GM12878 (cell line): Measurements from ENCODE around the gene PRM1. TPM values are rescaled to one million over a fixed set of nuclear protein-coding genes. Genes with fewer than 3 reads are reported as not detected.

Experiments used
- BACH1 ChIP-seq: fragments of 450-650 bp; IDR thresholded peaks from 2 replicates; pipeline ENCODE4 v1.6.1; 2017; ENCODE audit warnings: mild to moderate bottlenecking, borderline replicate concordance
- BMI1 ChIP-seq: fragments of 450-650 bp; IDR thresholded peaks from 2 replicates; pipeline ENCODE4 v1.6.1; 2016; ENCODE audit warnings: mild to moderate bottlenecking, moderate library complexity, borderline replicate concordance
- DPF2 ChIP-seq: fragments of 450-650 bp; IDR thresholded peaks from 2 replicates; pipeline ENCODE4 v1.6.1; 2017; ENCODE audit warnings: mild to moderate bottlenecking
- FOXK2 ChIP-seq: fragments of 450-650 bp; IDR thresholded peaks from 2 replicates; pipeline ENCODE4 v1.6.1; 2017; ENCODE audit warnings: mild to moderate bottlenecking, moderate library complexity
- GATAD2B ChIP-seq: fragments of 450-650 bp; conservative IDR thresholded peaks from 2 replicates; pipeline ENCODE4 v1.6.1; 2017; ENCODE audit warnings: low read depth, mild to moderate bottlenecking, moderate library complexity
- MEF2A ChIP-seq: IDR thresholded peaks from 2 replicates; pipeline ENCODE4 v1.6.1; 2011; ENCODE audit warnings: low read depth, mild to moderate bottlenecking, low read length, moderate library complexity; ENCODE audit not compliant: insufficient read depth
- MTA2 ChIP-seq: fragments of 450-650 bp; IDR thresholded peaks from 2 replicates; pipeline ENCODE4 v1.6.1; 2016; ENCODE audit warnings: low read depth, mild to moderate bottlenecking, moderate library complexity
- NBN ChIP-seq: fragments of 450-650 bp; IDR thresholded peaks from 2 replicates; pipeline ENCODE4 v1.6.1; 2016
- NFXL1 ChIP-seq: fragments of 450-650 bp; IDR thresholded peaks from 2 replicates; pipeline ENCODE4 v1.6.1; 2017; ENCODE audit warnings: antibody characterized with exemption, mild to moderate bottlenecking, borderline replicate concordance
- NFYA ChIP-seq: IDR thresholded peaks from 2 replicates; pipeline ENCODE4 v1.6.1; 2011; ENCODE audit warnings: low read depth, mild to moderate bottlenecking, low read length, improper control_type of control experiment, borderline replicate concordance
- POU2F2 ChIP-seq: IDR thresholded peaks from 3 replicates; pipeline ENCODE4 v1.6.1; 2011; ENCODE audit warnings: low read depth, mild to moderate bottlenecking, low read length, borderline replicate concordance
- RAD51 ChIP-seq: fragments of 450-650 bp; IDR thresholded peaks from 2 replicates; pipeline ENCODE4 v1.6.1; 2016; ENCODE audit warnings: moderate library complexity, mild to moderate bottlenecking, inconsistent platforms
- RB1 ChIP-seq: fragments of 450-650 bp; formaldehyde crosslinking; IDR thresholded peaks from 2 replicates; pipeline ENCODE4 v1.6.1; 2017; ENCODE audit warnings: mild to moderate bottlenecking, borderline replicate concordance
- SMAD5 ChIP-seq: IDR thresholded peaks from 2 replicates; pipeline ENCODE4 v1.6.1; 2016; ENCODE audit warnings: antibody characterized with exemption, low read depth
- SPI1 ChIP-seq: IDR thresholded peaks from 2 replicates; pipeline ENCODE4 v1.6.1; 2011; ENCODE audit warnings: low read depth, mild to moderate bottlenecking, low read length, moderate library complexity, borderline replicate concordance; ENCODE audit not compliant: insufficient read depth
- SRF ChIP-seq, 2 experiments: IDR thresholded peaks; 2 replicates each; pipeline ENCODE4 v1.6.1; 2011; ENCODE audit warnings: low read depth in 2 of 2, low read length in 2 of 2, mild to moderate bottlenecking in 1 of 2, moderate library complexity in 1 of 2
- TCF12 ChIP-seq: IDR thresholded peaks from 2 replicates; pipeline ENCODE4 v1.6.1; 2011; ENCODE audit warnings: low read depth, mild to moderate bottlenecking, low read length
- YY1 ChIP-seq: IDR thresholded peaks from 2 replicates; pipeline ENCODE4 v1.6.1; 2011; ENCODE audit warnings: low read depth, mild to moderate bottlenecking, low read length
- ZBED1 ChIP-seq: IDR thresholded peaks from 2 replicates; pipeline ENCODE4 v1.6.1; 2016; ENCODE audit warnings: borderline replicate concordance
- ZNF384 ChIP-seq: IDR thresholded peaks from 2 replicates; pipeline ENCODE4 v1.6.1; 2012; ENCODE audit warnings: low read depth, mild to moderate bottlenecking, low read length, improper control_type of control experiment, borderline replicate concordance
- polyA plus RNA-seq, 11 experiments: library from polyadenylated mRNA; depleted of rRNA in 4 of 11; unstranded in 6 of 11; stranded (reverse) in 5 of 11; fragments of >200 nt; fragmentation: Nextera tagmentation in 4 of 11; fragmentation: Illumina TruSeq in 1 of 11; extraction: Ambion mirVana in 4 of 11; extraction: Trizol in 1 of 11; gene quantifications; 1 replicate in 1 of 11; 2 replicates in 10 of 11; pipeline versions ENCODE4 v1.2.1 to v1.2.3, GENCODE V29; 2011 to 2016; ENCODE audit warnings: inconsistent platforms in 2 of 11, missing spikeins in 2 of 11, low read depth in 1 of 11
- total RNA-seq, 4 experiments: library from RNA; depleted of rRNA in 3 of 4; stranded (reverse); fragments of >200 nt in 3 of 4; fragmentation: Illumina TruSeq in 1 of 4; extraction: Trizol in 1 of 4; gene quantifications; 2 replicates each; pipeline versions ENCODE4 v1.2.1 to v1.2.3, GENCODE V29; 2013 to 2021
- TF ChIP-seq, protein P1 (sequence below): fragments of 450-650 bp; IDR thresholded peaks from 2 replicates; pipeline ENCODE4 v1.6.1; 2016; ENCODE audit warnings: mild to moderate bottlenecking
- TF ChIP-seq, protein P2 (sequence below): fragments of 450-650 bp; IDR thresholded peaks from 2 replicates; pipeline ENCODE4 v1.6.1; 2017; ENCODE audit warnings: mild to moderate bottlenecking
- TF ChIP-seq, protein P3 (sequence below): fragments of 450-650 bp; IDR thresholded peaks from 2 replicates; pipeline ENCODE4 v1.6.1; 2018; ENCODE audit warnings: mild to moderate bottlenecking, low read depth, moderate library complexity; ENCODE audit not compliant: partially characterized antibody

Gene PRM1
- total and polyA plus RNA-seq, 10 of the 15 experiments (the other 5 are each of a cell fraction or from before 2014, with no cell fraction given), result 0.20 TPM; not detected in 9

- peak; percentile 24 for TF ChIP-seq RAD51
- peak; percentile 76; the same call in 1 of the 2 replicates for TF ChIP-seq BMI1
- 0 out of 2 replicates have a peak, but pooled peaks have one; percentile 21 for TF ChIP-seq ZBED1
- peak; percentile 71 for TF ChIP-seq DPF2
- peak; percentile 43; the same call in 1 of the 2 replicates for TF ChIP-seq RB1
- TF ChIP-seq, protein P1, sequence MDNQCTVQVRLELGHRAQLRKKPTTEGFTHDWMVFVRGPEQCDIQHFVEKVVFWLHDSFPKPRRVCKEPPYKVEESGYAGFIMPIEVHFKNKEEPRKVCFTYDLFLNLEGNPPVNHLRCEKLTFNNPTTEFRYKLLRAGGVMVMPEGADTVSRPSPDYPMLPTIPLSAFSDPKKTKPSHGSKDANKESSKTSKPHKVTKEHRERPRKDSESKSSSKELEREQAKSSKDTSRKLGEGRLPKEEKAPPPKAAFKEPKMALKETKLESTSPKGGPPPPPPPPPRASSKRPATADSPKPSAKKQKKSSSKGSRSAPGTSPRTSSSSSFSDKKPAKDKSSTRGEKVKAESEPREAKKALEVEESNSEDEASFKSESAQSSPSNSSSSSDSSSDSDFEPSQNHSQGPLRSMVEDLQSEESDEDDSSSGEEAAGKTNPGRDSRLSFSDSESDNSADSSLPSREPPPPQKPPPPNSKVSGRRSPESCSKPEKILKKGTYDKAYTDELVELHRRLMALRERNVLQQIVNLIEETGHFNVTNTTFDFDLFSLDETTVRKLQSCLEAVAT, result peak; percentile 66; the same call in 1 of the 2 replicates
- TF ChIP-seq TCF12, result peak; percentile 60; the same call in 1 of the 2 replicates
- TF ChIP-seq FOXK2, result 0 out of 2 replicates have a peak, but pooled peaks have one; percentile 25
- TF ChIP-seq NBN, result peak; percentile 91
- TF ChIP-seq, protein P2, sequence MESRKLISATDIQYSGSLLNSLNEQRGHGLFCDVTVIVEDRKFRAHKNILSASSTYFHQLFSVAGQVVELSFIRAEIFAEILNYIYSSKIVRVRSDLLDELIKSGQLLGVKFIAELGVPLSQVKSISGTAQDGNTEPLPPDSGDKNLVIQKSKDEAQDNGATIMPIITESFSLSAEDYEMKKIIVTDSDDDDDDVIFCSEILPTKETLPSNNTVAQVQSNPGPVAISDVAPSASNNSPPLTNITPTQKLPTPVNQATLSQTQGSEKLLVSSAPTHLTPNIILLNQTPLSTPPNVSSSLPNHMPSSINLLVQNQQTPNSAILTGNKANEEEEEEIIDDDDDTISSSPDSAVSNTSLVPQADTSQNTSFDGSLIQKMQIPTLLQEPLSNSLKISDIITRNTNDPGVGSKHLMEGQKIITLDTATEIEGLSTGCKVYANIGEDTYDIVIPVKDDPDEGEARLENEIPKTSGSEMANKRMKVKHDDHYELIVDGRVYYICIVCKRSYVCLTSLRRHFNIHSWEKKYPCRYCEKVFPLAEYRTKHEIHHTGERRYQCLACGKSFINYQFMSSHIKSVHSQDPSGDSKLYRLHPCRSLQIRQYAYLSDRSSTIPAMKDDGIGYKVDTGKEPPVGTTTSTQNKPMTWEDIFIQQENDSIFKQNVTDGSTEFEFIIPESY, result no peak
- no peak for TF ChIP-seq NFYA
- TF ChIP-seq SRF (IDR thresholded peaks at IDR 0.05; ENCODE audit: low read depth in 2 of 2, low read length in 2 of 2), result no peak
- peak; percentile 68; the same call in 1 of the 2 replicates for TF ChIP-seq NFXL1
- peak; percentile 76 for TF ChIP-seq BACH1
- no peak for TF ChIP-seq MEF2A
- TF ChIP-seq SPI1, result no peak
- TF ChIP-seq POU2F2, result peak; percentile 23; the same call in 2 of the 3 replicates
- no peak; the same call in 1 of the 2 replicates for TF ChIP-seq ZNF384
- TF ChIP-seq, protein P3, sequence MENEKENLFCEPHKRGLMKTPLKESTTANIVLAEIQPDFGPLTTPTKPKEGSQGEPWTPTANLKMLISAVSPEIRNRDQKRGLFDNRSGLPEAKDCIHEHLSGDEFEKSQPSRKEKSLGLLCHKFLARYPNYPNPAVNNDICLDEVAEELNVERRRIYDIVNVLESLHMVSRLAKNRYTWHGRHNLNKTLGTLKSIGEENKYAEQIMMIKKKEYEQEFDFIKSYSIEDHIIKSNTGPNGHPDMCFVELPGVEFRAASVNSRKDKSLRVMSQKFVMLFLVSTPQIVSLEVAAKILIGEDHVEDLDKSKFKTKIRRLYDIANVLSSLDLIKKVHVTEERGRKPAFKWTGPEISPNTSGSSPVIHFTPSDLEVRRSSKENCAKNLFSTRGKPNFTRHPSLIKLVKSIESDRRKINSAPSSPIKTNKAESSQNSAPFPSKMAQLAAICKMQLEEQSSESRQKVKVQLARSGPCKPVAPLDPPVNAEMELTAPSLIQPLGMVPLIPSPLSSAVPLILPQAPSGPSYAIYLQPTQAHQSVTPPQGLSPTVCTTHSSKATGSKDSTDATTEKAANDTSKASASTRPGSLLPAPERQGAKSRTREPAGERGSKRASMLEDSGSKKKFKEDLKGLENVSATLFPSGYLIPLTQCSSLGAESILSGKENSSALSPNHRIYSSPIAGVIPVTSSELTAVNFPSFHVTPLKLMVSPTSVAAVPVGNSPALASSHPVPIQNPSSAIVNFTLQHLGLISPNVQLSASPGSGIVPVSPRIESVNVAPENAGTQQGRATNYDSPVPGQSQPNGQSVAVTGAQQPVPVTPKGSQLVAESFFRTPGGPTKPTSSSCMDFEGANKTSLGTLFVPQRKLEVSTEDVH, result peak; percentile 54
- peak; percentile 72; the same call in 1 of the 2 replicates for TF ChIP-seq MTA2
- 0 out of 2 replicates have a peak, but pooled peaks have one; percentile 46 for TF ChIP-seq YY1
- 0 out of 2 replicates have a peak, but pooled peaks have one; percentile 41 for TF ChIP-seq GATAD2B
- peak; percentile 6; the same call in 1 of the 2 replicates for TF ChIP-seq SMAD5
Measured at GRCh38 chr16:11251525-11252481, 29.3 kb downstream of the PRM1 start (continued).
